Type B pancreatic cell (in vitro differentiated cells): ENCODE data around the gene ABI3. TPM values are rescaled to one million over a fixed set of nuclear protein-coding genes. Genes with fewer than 3 reads are reported as not detected.
"Not testable (repeated sequence)": the region's sequence is repeated elsewhere in the genome, so short reads cannot be mapped to it uniquely, and the experiment has no call there.

Experiments
- DNase-seq: peaks from one replicate; pipeline ENCODE4 v3.0.0; 2021; ENCODE audit warnings: mixed read lengths; ENCODE audit not compliant: unreplicated experiment; ENCODE audit errors: extremely low spot score
- H3K27ac Mint-ChIP-seq: 2 replicates; pipeline ENCODE4 v1.8.0; 2021; ENCODE audit warnings: mild to moderate bottlenecking, mixed read lengths
- H3K27me3 Mint-ChIP-seq: 2 replicates; pipeline ENCODE4 v1.8.0; 2021; ENCODE audit warnings: mixed read lengths
- H3K36me3 Mint-ChIP-seq: 2 replicates; pipeline ENCODE4 v1.8.0; 2021; ENCODE audit warnings: mixed read lengths
- H3K4me1 Mint-ChIP-seq: one replicate; pipeline ENCODE4 v1.8.0; 2021; ENCODE audit warnings: mixed read lengths; ENCODE audit not compliant: unreplicated experiment
- H3K4me3 Mint-ChIP-seq: 2 replicates; pipeline ENCODE4 v1.8.0; 2021; ENCODE audit warnings: mild to moderate bottlenecking, mixed read lengths
- H3K9me3 Mint-ChIP-seq: 2 replicates; pipeline ENCODE4 v1.8.0; 2021; ENCODE audit warnings: mixed read lengths
- total RNA-seq: library from RNA; stranded (reverse); gene quantifications from 2 replicates; pipeline ENCODE4 v1.2.1, GENCODE V29; 2021; ENCODE audit warnings: low replicate concordance
- TF ChIP-seq, protein P1 (sequence below): fragments of 200-600 bp; sonication (generic); conservative IDR thresholded peaks from 2 replicates; pipeline ENCODE4 v1.5.0; 2021; ENCODE audit warnings: antibody characterized with exemption, mild to moderate bottlenecking

Gene ABI3
- total RNA-seq, 1 donor from 2014 or later, result 0.31 TPM

- H3K4me3 Mint-ChIP-seq, result no peak overlapping the region
- no peak for DNase-seq
- no peaks in the 10 kb centered on the region for H3K9me3 Mint-ChIP-seq
- H3K27ac Mint-ChIP-seq, result no peak overlapping the region
- TF ChIP-seq, protein P1, sequence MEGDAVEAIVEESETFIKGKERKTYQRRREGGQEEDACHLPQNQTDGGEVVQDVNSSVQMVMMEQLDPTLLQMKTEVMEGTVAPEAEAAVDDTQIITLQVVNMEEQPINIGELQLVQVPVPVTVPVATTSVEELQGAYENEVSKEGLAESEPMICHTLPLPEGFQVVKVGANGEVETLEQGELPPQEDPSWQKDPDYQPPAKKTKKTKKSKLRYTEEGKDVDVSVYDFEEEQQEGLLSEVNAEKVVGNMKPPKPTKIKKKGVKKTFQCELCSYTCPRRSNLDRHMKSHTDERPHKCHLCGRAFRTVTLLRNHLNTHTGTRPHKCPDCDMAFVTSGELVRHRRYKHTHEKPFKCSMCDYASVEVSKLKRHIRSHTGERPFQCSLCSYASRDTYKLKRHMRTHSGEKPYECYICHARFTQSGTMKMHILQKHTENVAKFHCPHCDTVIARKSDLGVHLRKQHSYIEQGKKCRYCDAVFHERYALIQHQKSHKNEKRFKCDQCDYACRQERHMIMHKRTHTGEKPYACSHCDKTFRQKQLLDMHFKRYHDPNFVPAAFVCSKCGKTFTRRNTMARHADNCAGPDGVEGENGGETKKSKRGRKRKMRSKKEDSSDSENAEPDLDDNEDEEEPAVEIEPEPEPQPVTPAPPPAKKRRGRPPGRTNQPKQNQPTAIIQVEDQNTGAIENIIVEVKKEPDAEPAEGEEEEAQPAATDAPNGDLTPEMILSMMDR, result no peak
- H3K4me1 Mint-ChIP-seq, result no peaks in the 10 kb centered on the region
- peaks cover 9% of the 10 kb centered on the region for H3K27me3 Mint-ChIP-seq
- no peaks in the 10 kb centered on the region for H3K36me3 Mint-ChIP-seq
Observed at GRCh38 chr17:49255125-49255524, 44.6 kb downstream of the ABI3 start.

DNA sequence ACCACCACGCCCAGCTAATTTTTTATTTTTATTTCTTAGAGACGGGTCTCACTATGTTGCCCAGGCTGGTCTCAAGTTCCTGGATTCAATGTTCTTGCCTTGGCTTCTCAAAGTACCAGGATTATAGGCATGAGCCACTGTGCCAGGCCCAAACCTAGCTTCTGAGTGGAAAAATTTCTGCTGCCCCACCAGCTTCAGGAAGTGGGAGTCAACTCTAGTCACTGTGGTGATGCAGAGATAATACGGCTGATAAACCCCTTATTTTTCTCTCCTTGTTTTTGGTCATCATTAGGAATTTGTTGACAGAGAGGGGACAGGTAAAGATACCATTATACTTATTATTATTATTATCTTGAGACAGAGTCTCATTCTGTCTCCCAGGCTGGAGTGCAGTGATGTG lies 47.9 kb downstream of the ABI3 start:
- no peak for DNase-seq
- Mint-ChIP-seq H3K4me3 (no peak overlapping the region), H3K4me1 (peaks cover 6% of the 10 kb centered on the region), H3K27me3 (peaks cover 20% of the 10 kb centered on the region), H3K36me3 (no peaks in the 10 kb centered on the region), H3K9me3 (no peaks in the 10 kb centered on the region), H3K27ac (no peak overlapping the region)
- TF ChIP-seq, protein P1, result no peak

DNA sequence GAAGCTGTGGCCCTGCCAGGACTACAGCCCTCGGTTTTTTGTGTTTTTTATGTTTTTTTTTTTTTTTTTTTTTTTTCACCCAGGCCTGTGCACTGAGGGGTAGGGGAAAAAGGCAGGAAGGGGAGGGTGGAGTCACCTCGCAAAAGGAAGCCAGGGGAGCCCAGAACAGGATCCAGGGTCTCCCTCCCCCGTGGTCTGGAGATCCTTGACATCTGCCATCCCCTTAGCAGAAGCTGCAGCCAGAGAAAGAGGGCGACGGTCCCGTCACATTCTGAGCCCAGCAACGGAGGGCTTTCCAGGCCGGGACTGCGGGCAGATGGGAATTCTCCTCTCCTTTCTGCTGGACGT lies 49.1 kb downstream of the ABI3 start:
- no peak for DNase-seq
- Mint-ChIP-seq H3K36me3 (no peaks in the 10 kb centered on the region), H3K27me3 (peaks cover 24% of the 10 kb centered on the region), H3K4me3 (peak overlapping the region; percentile 83), H3K9me3 (no peaks in the 10 kb centered on the region), H3K4me1 (peaks cover 6% of the 10 kb centered on the region), H3K27ac (peak overlapping the region; percentile 59)
- TF ChIP-seq, protein P1, result no peak

GRCh38 chr17:49260011-49260816 lies 49.7 kb downstream of the ABI3 start:
- no peaks in the 10 kb centered on the region for H3K36me3 Mint-ChIP-seq
- TF ChIP-seq, protein P1, result no peak
- H3K27me3 Mint-ChIP-seq, result peaks cover 26% of the 10 kb centered on the region
- H3K4me3 Mint-ChIP-seq, result peak overlapping the region; percentile 83
- H3K9me3 Mint-ChIP-seq, result no peaks in the 10 kb centered on the region
- DNase-seq, result no peak
- H3K27ac Mint-ChIP-seq, result peak overlapping the region; percentile 65
- H3K4me1 Mint-ChIP-seq, result peaks cover 6% of the 10 kb centered on the region

DNA sequence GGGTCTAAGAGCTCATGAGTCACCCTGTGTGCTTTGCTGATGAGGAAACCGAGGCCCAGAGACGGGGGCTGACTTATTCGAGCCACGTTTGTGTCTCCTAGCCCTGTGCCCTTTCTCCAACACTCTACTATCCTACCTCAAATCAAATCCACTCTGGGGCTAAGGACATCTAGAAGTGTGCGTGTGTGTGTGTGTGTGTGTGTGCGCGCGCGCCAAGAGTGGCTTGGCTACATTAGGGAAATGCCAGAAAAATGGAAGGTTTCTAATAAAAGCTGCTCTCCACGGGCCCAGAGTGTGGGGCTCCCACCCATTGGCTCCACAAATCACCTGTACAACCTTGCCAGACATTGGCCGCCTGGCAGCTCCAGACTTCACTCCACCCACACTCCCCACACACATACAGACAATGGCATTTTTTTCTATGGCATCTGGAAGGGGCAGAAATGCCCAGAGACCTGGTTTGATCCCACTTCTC lies 50.3 kb downstream of the ABI3 start:
- Mint-ChIP-seq H3K4me3 (peak overlapping the region; percentile 80), H3K4me1 (peaks cover 6% of the 10 kb centered on the region)
- DNase-seq, result no peak

DNA sequence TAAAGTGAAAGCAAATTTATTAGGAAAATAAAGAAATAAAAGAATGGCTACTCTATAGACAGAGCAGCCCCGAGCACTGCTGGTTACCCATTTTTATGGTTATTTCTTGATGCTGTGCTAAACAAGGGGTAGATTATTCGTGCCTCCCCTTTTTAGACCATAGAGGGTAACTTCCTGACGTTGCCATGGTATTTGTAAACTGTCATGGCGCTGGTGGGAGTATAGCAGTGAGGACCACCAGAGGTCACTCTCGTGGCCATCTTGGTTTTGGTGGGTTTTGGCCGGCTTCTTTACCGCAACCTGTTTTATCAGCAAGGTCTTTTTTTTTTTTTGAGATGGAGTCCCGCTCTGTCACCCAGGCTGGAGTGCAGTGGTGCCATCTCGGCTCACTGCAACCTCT lies 51.0 kb downstream of the ABI3 start:
- DNase-seq, H3K36me3 Mint-ChIP-seq, H3K9me3 Mint-ChIP-seq, H3K4me1 Mint-ChIP-seq: not testable (repeated sequence)
- Mint-ChIP-seq H3K27me3 (peaks cover 26% of the 10 kb centered on the region), H3K27ac (peak overlapping the region; percentile 65), H3K4me3 (peak overlapping the region; percentile 80)

More for the DNA sequence above, 50.3 kb downstream of the ABI3 start:
- Mint-ChIP-seq H3K27me3 (peaks cover 26% of the 10 kb centered on the region), H3K27ac (peak overlapping the region; percentile 65), H3K36me3 (no peaks in the 10 kb centered on the region), H3K9me3 (no peaks in the 10 kb centered on the region)
- TF ChIP-seq, protein P1, result no peak
